NB4 (cell line): Measurements from ENCODE around the gene CHML.

Source experiments
- DNase-seq: peaks from one replicate; pipeline ENCODE4 v3.0.0; 2010; ENCODE audit warnings: low read depth
- H3K4me3 ChIP-seq: one replicate; pipeline ENCODE4 v1.5.1; 2011; ENCODE audit warnings: mild to moderate bottlenecking, low read depth, low read length, moderate library complexity
- MYC ChIP-seq: IDR thresholded peaks from 2 replicates; pipeline ENCODE4 v1.6.1; 2011; ENCODE audit warnings: low read depth, low read length
- POLR2A ChIP-seq: IDR thresholded peaks from 2 replicates; pipeline ENCODE4 v1.6.1; 2011; ENCODE audit warnings: mild to moderate bottlenecking; ENCODE audit not compliant: insufficient read length; ENCODE audit errors: extremely low read depth
- TF ChIP-seq, protein P1 (sequence below): IDR thresholded peaks from 2 replicates; pipeline ENCODE4 v1.6.1; 2011; ENCODE audit warnings: low read depth, low read length
- TF ChIP-seq, protein P2 (sequence below): IDR thresholded peaks from one replicate; pipeline ENCODE4 v1.5.1; 2012; ENCODE audit warnings: low read depth, low read length

The CHML gene

DNA sequence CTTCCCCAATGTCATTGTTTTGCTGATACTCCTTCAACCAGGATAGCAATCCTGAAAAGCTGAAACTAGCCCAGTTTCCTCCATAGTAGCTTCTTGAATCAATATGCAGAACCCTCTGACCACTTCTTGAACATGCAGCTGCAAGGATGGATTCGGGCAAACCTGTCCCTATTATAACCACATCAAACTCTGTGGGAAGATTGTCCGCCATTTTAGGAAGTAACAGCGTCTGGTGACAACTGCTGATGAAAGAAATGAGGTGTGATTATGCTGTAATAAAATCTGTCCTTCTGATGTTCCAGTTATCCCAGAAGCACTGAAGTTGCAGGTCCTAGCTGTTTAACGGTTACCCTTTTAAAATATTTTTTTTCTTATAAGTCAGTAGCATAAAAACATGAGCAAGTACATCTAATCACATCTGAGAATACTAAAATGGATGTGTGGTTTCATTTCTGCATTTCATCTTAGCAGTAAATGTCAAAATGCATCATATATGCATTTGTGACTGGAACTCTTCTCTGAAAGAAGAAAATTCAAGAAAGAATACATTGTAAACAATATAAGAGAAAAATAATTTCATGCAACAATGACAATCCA lies 4.5 kb downstream of the CHML start:
- H3K4me3 ChIP-seq = no peak overlapping the region
- TF ChIP-seq MYC (no peak), POLR2A (no peak)
- TF ChIP-seq, protein P1, sequence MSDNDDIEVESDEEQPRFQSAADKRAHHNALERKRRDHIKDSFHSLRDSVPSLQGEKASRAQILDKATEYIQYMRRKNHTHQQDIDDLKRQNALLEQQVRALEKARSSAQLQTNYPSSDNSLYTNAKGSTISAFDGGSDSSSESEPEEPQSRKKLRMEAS = no peak
- TF ChIP-seq, protein P2, sequence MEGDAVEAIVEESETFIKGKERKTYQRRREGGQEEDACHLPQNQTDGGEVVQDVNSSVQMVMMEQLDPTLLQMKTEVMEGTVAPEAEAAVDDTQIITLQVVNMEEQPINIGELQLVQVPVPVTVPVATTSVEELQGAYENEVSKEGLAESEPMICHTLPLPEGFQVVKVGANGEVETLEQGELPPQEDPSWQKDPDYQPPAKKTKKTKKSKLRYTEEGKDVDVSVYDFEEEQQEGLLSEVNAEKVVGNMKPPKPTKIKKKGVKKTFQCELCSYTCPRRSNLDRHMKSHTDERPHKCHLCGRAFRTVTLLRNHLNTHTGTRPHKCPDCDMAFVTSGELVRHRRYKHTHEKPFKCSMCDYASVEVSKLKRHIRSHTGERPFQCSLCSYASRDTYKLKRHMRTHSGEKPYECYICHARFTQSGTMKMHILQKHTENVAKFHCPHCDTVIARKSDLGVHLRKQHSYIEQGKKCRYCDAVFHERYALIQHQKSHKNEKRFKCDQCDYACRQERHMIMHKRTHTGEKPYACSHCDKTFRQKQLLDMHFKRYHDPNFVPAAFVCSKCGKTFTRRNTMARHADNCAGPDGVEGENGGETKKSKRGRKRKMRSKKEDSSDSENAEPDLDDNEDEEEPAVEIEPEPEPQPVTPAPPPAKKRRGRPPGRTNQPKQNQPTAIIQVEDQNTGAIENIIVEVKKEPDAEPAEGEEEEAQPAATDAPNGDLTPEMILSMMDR = no peak
- DNase-seq = no peak

DNA sequence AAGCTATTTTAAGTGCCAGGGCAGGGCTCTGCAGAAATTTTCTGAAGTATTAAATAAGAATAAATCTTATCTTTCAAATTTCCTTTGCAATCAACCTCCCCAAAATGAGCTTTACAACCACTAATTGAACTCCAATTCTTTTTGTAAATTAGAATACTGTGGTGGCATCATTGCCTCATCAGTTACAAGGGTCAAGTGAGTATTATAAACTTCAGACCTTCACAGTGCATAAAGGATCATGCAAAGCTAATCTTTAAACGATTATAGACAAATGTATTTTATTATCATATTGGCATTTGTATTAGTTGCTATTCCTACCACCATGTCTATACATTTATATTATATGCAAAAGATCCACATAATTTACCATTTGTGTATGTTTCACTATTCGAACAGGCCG lies 7.2 kb downstream of the CHML start:
- no peak overlapping the region for H3K4me3 ChIP-seq
- DNase-seq = no peak
- TF ChIP-seq, protein P2 = no peak
- TF ChIP-seq, protein P1 = no peak
- TF ChIP-seq MYC = no peak
- no peak for TF ChIP-seq POLR2A

DNA sequence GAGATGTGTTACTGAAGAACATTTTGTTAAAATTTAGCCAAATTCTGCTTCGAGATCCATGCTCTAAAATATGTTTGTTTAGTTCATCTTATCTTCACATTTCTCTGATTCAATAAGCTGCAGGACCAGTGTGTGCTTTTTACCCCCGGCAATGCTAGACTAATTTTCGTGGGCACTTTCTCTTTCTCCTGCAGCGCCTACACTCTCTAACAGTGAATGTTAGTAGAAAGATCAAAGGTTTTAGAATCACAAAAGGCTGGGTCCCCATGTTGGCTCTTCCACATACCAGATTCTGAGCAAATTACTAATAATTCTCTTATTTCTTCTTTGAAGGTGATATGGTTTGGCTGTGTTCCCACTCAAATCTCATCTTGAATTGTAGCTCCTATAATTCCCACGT lies 8.5 kb downstream of the CHML start:
- no peak overlapping the region for H3K4me3 ChIP-seq
- no peak for DNase-seq
- TF ChIP-seq, protein P1 = no peak
- TF ChIP-seq MYC = no peak

DNA sequence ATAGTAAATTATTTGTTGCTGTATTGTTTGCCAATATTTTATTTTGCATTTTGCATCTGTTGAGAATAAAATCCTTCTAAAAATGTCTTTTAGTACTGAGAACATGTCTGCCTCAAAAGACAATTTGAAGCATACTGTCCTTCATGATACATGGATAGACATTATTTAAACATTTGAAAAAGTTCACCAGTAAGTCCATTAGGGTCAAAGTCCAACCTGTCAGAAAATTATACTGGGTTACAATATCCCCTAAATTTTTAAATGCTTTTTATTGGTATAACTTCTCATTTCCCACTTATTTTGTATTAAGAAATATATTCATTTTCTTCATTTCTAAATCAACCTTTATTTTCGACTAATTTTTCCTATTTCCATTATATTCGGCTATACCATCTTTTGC lies 9.3 kb downstream of the CHML start:
- no peak for DNase-seq
- no peak for TF ChIP-seq POLR2A
- TF ChIP-seq MYC = no peak
- TF ChIP-seq, protein P1 = no peak
- TF ChIP-seq, protein P2 = no peak
- H3K4me3 ChIP-seq = no peak overlapping the region

DNA sequence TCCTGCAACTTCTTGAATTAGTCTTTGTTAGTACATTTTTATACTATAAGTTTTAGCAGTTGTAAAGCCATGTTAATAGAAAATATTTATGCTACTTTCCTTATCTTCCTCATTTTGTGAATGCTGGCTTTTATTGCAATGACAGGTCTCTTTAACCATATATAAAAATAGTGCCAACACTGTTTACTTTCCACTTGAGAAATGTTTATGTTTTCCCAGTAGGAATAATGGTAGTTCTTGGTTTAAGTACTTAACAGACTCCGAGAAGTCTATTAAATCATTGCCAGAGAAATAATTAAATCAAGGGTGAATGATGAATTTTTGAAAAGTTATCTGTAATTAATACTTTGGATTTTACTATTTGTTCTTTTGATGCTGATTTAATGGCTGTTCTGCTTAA lies 9.7 kb downstream of the CHML start:
- H3K4me3 ChIP-seq = no peak overlapping the region
- TF ChIP-seq, protein P1 = no peak
- TF ChIP-seq MYC (no peak), POLR2A (no peak)
- TF ChIP-seq, protein P2 = no peak
- no peak for DNase-seq

DNA sequence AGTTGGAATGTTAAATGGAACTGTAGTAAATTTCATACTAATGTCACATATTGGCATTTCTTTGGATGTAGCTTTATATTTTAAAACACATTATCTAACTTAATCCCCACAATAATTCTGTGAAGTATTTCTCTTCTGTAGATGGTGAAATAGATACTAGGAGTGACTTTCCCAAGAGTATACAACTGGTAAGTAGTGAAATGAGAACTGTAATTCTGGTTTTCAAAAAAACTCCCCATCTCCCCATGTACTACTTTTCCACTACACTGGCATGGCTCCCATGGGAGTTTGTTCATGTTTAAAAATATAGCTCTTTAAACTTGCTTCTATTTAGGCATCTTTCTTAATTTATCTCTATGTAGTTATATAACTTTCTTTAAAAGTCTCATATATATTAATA lies 10.2 kb downstream of the CHML start:
- no peak overlapping the region for H3K4me3 ChIP-seq
- TF ChIP-seq MYC = no peak
- TF ChIP-seq POLR2A = no peak
- TF ChIP-seq, protein P1 = no peak
- DNase-seq = no peak
